Endothelial cell of umbilical vein (primary cell): ENCODE data around the gene KCNJ5.

Experiments used
- CTCF ChIP-seq, 2 donors: IDR thresholded peaks; 1 replicate in 1 of 2; 2 replicates in 1 of 2; pipeline ENCODE4 v1.5.1; 2011; ENCODE audit warnings: low read length in 2 of 2, mild to moderate bottlenecking in 2 of 2, moderate library complexity in 2 of 2, control low read depth in 1 of 2, inconsistent platforms in 1 of 2, low read depth in 1 of 2; ENCODE audit not compliant: insufficient read depth in 1 of 2; ENCODE audit errors: extremely low read depth in 1 of 2
- EZH2 ChIP-seq: IDR thresholded peaks from 2 replicates; pipeline ENCODE4 v1.6.1; 2012; ENCODE audit warnings: borderline replicate concordance, low read depth, mild to moderate bottlenecking, moderate library complexity, low read length, inconsistent platforms; ENCODE audit not compliant: severe bottlenecking
- GATA2 ChIP-seq: IDR thresholded peaks from 2 replicates; pipeline ENCODE4 v1.7.0; 2011; ENCODE audit warnings: low read depth, mild to moderate bottlenecking, moderate library complexity, mixed read lengths, low read length; ENCODE audit not compliant: insufficient read length, insufficient read depth
- JUN ChIP-seq: IDR thresholded peaks from 2 replicates; pipeline ENCODE4 v1.6.1; 2011; ENCODE audit warnings: borderline replicate concordance, low read depth; ENCODE audit not compliant: insufficient read length, insufficient read depth
- MAX ChIP-seq: IDR thresholded peaks from 2 replicates; pipeline ENCODE4 v1.6.1; 2011; ENCODE audit not compliant: insufficient read depth, insufficient read length
- MYC ChIP-seq: IDR thresholded peaks from one replicate; pipeline ENCODE4 v1.6.1; 2011; ENCODE audit warnings: mild to moderate bottlenecking, low read depth, low read length
- POLR2A ChIP-seq: IDR thresholded peaks from 2 replicates; pipeline ENCODE4 v1.6.1; 2012; ENCODE audit warnings: low read depth, mild to moderate bottlenecking, control low read depth, low read length
- POLR2AphosphoS5 ChIP-seq: IDR thresholded peaks from 2 replicates; pipeline ENCODE4 v1.6.1; 2012; ENCODE audit warnings: low read depth, mild to moderate bottlenecking, control low read depth, low read length, moderate library complexity; ENCODE audit not compliant: insufficient read depth

- TF ChIP-seq POLR2A (no peak), CTCF (IDR thresholded peaks at IDR 0.05; ENCODE audit: extremely low read depth in 1 of 2, insufficient read depth in 1 of 2, low read depth in 1 of 2, low read length in 2 of 2) (no peak), EZH2 (no peak), POLR2AphosphoS5 (no peak), GATA2 (no peak), MAX (no peak), JUN (no peak), MYC (no peak)
Measured at GRCh38 chr11:128871168-128871610, 20.0 kb upstream of the KCNJ5 start.
